ENCODE data around the gene TRPC4.

Gene TRPC4

DNA sequence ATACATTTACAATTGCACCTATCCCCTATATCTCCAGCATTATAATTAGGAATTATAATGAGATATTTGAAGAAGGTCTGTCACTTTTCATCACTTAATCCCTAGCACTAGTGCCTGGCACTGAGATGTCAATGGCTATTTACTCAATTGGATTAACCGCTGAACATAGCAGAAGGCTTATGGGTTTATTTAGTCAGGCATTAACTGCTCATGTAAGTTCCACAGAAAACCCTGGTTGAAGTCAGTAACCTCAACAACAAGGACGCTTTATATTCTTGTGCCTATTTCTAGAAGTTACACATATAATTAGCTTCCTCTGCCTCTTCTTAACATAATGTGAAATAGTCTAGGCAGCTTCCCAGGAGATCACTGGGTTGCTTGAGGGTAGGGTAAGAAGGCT lies 163.5 kb downstream of the TRPC4 start:
- no peak for DNase-seq (ENCODE audit: extremely low spot score)
- ChIA-PET CTCF (no interaction called here), POLR2A (no interaction called here)
- TF ChIP-seq, protein P1, sequence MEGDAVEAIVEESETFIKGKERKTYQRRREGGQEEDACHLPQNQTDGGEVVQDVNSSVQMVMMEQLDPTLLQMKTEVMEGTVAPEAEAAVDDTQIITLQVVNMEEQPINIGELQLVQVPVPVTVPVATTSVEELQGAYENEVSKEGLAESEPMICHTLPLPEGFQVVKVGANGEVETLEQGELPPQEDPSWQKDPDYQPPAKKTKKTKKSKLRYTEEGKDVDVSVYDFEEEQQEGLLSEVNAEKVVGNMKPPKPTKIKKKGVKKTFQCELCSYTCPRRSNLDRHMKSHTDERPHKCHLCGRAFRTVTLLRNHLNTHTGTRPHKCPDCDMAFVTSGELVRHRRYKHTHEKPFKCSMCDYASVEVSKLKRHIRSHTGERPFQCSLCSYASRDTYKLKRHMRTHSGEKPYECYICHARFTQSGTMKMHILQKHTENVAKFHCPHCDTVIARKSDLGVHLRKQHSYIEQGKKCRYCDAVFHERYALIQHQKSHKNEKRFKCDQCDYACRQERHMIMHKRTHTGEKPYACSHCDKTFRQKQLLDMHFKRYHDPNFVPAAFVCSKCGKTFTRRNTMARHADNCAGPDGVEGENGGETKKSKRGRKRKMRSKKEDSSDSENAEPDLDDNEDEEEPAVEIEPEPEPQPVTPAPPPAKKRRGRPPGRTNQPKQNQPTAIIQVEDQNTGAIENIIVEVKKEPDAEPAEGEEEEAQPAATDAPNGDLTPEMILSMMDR (IDR thresholded peaks at IDR 0.05; ENCODE audit: control extremely low read depth, extremely low read depth, low read depth, missing control alignments), result no peak

DNA sequence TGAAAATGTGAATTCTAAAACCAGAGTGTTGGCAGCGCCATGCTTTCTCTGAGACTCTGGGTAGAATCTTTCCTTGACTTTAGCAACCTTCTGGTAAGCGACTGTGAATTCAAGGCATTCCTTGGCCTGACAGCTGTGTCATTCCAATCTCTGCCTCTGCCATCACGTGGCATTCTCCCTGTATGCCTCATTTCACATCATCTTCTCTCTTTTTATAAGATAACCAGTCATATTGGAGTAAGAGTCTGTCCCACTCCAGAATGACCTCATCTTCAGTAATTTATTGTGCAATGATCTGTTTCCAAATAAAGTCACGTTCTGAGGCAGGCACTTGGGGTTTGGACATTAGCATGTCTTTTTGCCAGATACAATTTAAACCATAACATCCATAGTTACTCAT lies 167.6 kb downstream of the TRPC4 start:
- ChIA-PET POLR2A (no interaction called here), CTCF (interaction anchor here (1.4 kb wide), 1 partner anchor 9 kb away, joined by 3 read pairs; no protein-coding TSS in a partner anchor)
- DNase-seq (ENCODE audit: extremely low spot score), result no peak
- TF ChIP-seq, protein P1 (IDR thresholded peaks at IDR 0.05; ENCODE audit: control extremely low read depth, extremely low read depth, low read depth, missing control alignments), result no peak

DNA sequence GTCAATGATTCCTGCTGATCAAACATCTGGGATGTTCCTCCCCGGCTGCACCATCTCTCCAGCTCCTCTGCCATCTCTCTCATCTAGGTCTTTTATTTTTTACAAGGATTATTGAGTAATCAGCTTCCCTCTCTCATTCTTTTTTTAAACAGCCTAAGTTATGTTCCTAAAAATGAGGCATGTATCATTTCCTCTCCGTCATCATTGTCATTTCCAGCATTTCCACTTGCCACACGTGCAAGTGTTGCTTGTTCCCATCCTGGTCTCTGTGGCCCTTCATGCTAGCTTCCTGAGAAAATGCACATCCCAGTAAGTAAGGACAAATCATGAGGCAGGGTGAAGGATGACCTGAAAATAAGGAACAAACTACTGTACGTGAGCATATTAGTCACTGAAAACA lies 168.3 kb downstream of the TRPC4 start:
- ChIA-PET POLR2A (no interaction called here), CTCF (no interaction called here)
- TF ChIP-seq, protein P1 (IDR thresholded peaks at IDR 0.05; ENCODE audit: control extremely low read depth, extremely low read depth, low read depth, missing control alignments), result no peak
- DNase-seq (ENCODE audit: extremely low spot score), result no peak

DNA sequence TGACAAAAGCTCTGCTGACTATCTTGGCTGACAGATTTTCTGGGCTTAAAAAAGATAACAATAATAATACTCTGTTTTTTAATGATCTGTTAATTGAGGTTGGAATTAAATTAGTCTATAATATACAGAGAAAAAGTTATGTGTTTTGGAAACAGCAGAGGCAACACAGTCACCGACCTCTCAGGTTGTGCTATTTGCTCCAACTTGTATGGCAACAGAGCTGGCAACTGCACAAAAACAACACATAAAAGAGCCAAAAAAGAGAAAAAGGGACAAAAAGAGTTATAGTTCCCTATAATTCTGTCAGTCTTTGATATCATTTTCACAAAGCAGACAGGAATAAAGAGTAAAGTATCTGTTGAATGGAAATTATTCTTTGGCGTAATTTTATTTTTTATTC lies 168.7 kb downstream of the TRPC4 start:
- TF ChIP-seq, protein P1 (IDR thresholded peaks at IDR 0.05; ENCODE audit: control extremely low read depth, extremely low read depth, low read depth, missing control alignments), result no peak
- DNase-seq (ENCODE audit: extremely low spot score), result no peak
- POLR2A ChIA-PET, result no interaction called here
- CTCF ChIA-PET, result no interaction called here

DNA sequence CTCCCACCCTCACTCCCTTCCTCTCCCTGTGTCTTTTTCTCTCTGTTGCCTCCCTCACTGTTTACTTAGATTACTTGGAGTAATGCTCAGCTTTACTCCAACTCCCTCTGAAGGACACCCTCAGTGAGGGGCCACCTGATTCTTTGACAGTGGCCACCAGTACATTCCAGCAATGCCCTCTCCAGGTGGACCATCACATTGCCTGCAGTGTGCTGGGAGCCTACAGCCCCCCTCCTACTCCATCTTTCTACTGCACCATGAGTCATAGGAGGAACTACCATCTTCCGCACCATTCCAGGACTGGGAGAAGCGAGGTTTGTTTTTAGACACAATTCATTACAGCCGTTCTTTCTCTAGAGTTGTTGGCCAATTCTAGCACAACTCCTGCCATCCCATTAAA lies 174.4 kb downstream of the TRPC4 start:
- TF ChIP-seq, protein P1 (IDR thresholded peaks at IDR 0.05; ENCODE audit: control extremely low read depth, extremely low read depth, low read depth, missing control alignments), result no peak
- ChIA-PET POLR2A (no interaction called here), CTCF (no interaction called here)
- no peak for DNase-seq (ENCODE audit: extremely low spot score)

DNA sequence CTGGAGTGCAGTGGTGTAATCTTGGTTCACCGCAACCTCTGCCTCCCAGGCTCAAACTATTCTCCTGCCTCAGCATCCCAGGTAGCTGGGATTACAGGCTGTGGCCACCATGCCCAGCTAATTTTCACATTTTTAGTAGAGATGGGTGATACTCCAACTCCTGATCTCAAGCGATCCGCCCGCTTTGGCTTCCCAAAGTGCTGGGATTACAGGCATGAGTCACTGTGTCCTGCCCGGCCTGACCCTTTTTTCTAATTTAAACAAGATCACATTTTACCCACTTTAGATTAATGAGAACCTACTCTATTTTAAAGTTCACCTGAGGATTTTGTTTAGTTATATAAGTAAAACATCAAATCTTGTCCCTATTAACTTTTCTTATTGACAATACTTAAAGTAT lies 179.2 kb downstream of the TRPC4 start:
- no peak for DNase-seq (ENCODE audit: extremely low spot score)
- POLR2A ChIA-PET, result no interaction called here
- TF ChIP-seq, protein P1 (IDR thresholded peaks at IDR 0.05; ENCODE audit: control extremely low read depth, extremely low read depth, low read depth, missing control alignments), result no peak
- CTCF ChIA-PET, result no interaction called here

DNA sequence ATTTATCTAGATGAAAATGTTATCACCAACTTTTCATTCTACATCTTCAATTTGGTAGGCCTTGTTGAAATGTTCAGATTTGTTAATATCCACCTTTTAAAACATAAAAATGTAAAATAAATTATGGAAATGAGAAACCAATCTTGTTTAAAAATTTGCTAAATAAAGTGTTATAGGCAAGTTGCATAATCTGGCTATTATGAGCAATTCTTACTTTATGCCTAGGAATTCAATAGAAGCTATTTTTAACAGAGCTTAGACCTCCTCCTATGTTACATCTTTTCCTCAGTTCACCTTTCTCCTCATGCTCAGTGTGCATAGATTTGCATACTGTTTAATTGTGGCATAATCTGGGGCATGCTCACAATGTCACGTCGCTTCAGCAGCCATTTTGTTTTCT lies 183.1 kb downstream of the TRPC4 start:
- ChIA-PET CTCF (no interaction called here), POLR2A (no interaction called here)
- TF ChIP-seq, protein P1 (IDR thresholded peaks at IDR 0.05; ENCODE audit: control extremely low read depth, extremely low read depth, low read depth, missing control alignments), result no peak
- no peak for DNase-seq (ENCODE audit: extremely low spot score)
